ENCODE measurements around the gene GRPEL2.

- no peak for TF ChIP-seq POLR2A (IDR thresholded peaks at IDR 0.05)
- TF ChIP-seq, protein P1, sequence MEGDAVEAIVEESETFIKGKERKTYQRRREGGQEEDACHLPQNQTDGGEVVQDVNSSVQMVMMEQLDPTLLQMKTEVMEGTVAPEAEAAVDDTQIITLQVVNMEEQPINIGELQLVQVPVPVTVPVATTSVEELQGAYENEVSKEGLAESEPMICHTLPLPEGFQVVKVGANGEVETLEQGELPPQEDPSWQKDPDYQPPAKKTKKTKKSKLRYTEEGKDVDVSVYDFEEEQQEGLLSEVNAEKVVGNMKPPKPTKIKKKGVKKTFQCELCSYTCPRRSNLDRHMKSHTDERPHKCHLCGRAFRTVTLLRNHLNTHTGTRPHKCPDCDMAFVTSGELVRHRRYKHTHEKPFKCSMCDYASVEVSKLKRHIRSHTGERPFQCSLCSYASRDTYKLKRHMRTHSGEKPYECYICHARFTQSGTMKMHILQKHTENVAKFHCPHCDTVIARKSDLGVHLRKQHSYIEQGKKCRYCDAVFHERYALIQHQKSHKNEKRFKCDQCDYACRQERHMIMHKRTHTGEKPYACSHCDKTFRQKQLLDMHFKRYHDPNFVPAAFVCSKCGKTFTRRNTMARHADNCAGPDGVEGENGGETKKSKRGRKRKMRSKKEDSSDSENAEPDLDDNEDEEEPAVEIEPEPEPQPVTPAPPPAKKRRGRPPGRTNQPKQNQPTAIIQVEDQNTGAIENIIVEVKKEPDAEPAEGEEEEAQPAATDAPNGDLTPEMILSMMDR (IDR thresholded peaks at IDR 0.05) = no peak
These were observed 57.0 kb downstream of the GRPEL2 start for GRCh38 chr5:149402291-149402690.

All from esophagus squamous epithelium (tissue), 4 donors.